Measurements from ENCODE around the gene DGKH.

Gene DGKH

GRCh38 chr13:42181381-42181953 lies 133.0 kb downstream of the DGKH start:
- H3K4me2 ChIP-seq (ENCODE audit: low read length) = no peak overlapping the region
- no peak overlapping the region for H3K4me3 ChIP-seq (ENCODE audit: low read length)
- H3K9me2 ChIP-seq (replicated peaks; ENCODE audit: control insufficient read depth, low read length) = no peaks in the 10 kb centered on the region
- no peaks in the 10 kb centered on the region for H3K9me3 ChIP-seq (ENCODE audit: control insufficient read depth, insufficient read depth, low read length)
- no peaks in the 10 kb centered on the region for H4K20me1 ChIP-seq (ENCODE audit: control insufficient read depth, insufficient read depth, low read depth, low read length)
- H3K27me3 ChIP-seq (ENCODE audit: control insufficient read depth, low read length) = no peaks in the 10 kb centered on the region
- no peaks in the 10 kb centered on the region for H3K4me1 ChIP-seq (ENCODE audit: control insufficient read depth, low read length)
- H3K27ac ChIP-seq (ENCODE audit: low read depth, low read length) = no peak overlapping the region
- H3K79me2 ChIP-seq (ENCODE audit: control insufficient read depth, low read length) = no peaks in the 10 kb centered on the region
- TF ChIP-seq EZH2phosphoT487 (IDR thresholded peaks at IDR 0.05; ENCODE audit: borderline replicate concordance, low read length) (no peak), CTCF (IDR thresholded peaks at IDR 0.05; ENCODE audit: low read depth, low read length, poor library complexity, severe bottlenecking) (no peak)
- H3K36me3 ChIP-seq (ENCODE audit: control insufficient read depth, low read length) = peaks cover 15% of the 10 kb centered on the region
- H3F3A ChIP-seq (ENCODE audit: control insufficient read depth, insufficient read depth) = no peaks in the 10 kb centered on the region

- Histone ChIP-seq H3K4me2 (ENCODE audit: low read length) (no peak overlapping the region), H3K9me3 (ENCODE audit: control insufficient read depth, insufficient read depth, low read length) (no peaks in the 10 kb centered on the region), H3K4me3 (ENCODE audit: low read length) (no peak overlapping the region), H3K9me2 (replicated peaks; ENCODE audit: control insufficient read depth, low read length) (no peaks in the 10 kb centered on the region), H3K27ac (ENCODE audit: low read depth, low read length) (no peak overlapping the region), H3F3A (ENCODE audit: control insufficient read depth, insufficient read depth) (no peaks in the 10 kb centered on the region), H3K27me3 (ENCODE audit: control insufficient read depth, low read length) (no peaks in the 10 kb centered on the region), H3K36me3 (ENCODE audit: control insufficient read depth, low read length) (peaks cover 31% of the 10 kb centered on the region), H4K20me1 (ENCODE audit: control insufficient read depth, insufficient read depth, low read depth, low read length) (no peaks in the 10 kb centered on the region), H3K79me2 (ENCODE audit: control insufficient read depth, low read length) (no peaks in the 10 kb centered on the region), H3K4me1 (ENCODE audit: control insufficient read depth, low read length) (no peaks in the 10 kb centered on the region)
- TF ChIP-seq EZH2phosphoT487 (IDR thresholded peaks at IDR 0.05; ENCODE audit: borderline replicate concordance, low read length) (no peak), CTCF (IDR thresholded peaks at IDR 0.05; ENCODE audit: low read depth, low read length, poor library complexity, severe bottlenecking) (no peak)
These were observed 140.6 kb downstream of the DGKH start for GRCh38 chr13:42189061-42189460.

- Histone ChIP-seq H3K79me2 (ENCODE audit: control insufficient read depth, low read length) (no peaks in the 10 kb centered on the region), H3F3A (ENCODE audit: control insufficient read depth, insufficient read depth) (no peaks in the 10 kb centered on the region), H3K4me3 (ENCODE audit: low read length) (no peak overlapping the region), H3K9me2 (replicated peaks; ENCODE audit: control insufficient read depth, low read length) (no peaks in the 10 kb centered on the region), H3K4me2 (ENCODE audit: low read length) (no peak overlapping the region), H3K27ac (ENCODE audit: low read depth, low read length) (no peak overlapping the region), H3K36me3 (ENCODE audit: control insufficient read depth, low read length) (peaks cover 43% of the 10 kb centered on the region), H3K9me3 (ENCODE audit: control insufficient read depth, insufficient read depth, low read length) (no peaks in the 10 kb centered on the region), H3K27me3 (ENCODE audit: control insufficient read depth, low read length) (no peaks in the 10 kb centered on the region), H4K20me1 (ENCODE audit: control insufficient read depth, insufficient read depth, low read depth, low read length) (no peaks in the 10 kb centered on the region), H3K4me1 (ENCODE audit: control insufficient read depth, low read length) (no peaks in the 10 kb centered on the region)
- TF ChIP-seq EZH2phosphoT487 (IDR thresholded peaks at IDR 0.05; ENCODE audit: borderline replicate concordance, low read length) (no peak), CTCF (IDR thresholded peaks at IDR 0.05; ENCODE audit: low read depth, low read length, poor library complexity, severe bottlenecking) (no peak)
These were observed 142.1 kb downstream of the DGKH start for GRCh38 chr13:42190529-42190928.
